GM19238 (cell line): ENCODE data around the gene SLC8A3.

ENCODE experiments used
- DNase-seq: peaks from one replicate; pipeline ENCODE4 v3.0.0; 2011; ENCODE audit warnings: low spot score; ENCODE audit not compliant: insufficient read length

Gene SLC8A3

GRCh38 chr14:70073924-70074566, 114.7 kb downstream of the SLC8A3 start:
- DNase-seq = peak; percentile 44

DNA sequence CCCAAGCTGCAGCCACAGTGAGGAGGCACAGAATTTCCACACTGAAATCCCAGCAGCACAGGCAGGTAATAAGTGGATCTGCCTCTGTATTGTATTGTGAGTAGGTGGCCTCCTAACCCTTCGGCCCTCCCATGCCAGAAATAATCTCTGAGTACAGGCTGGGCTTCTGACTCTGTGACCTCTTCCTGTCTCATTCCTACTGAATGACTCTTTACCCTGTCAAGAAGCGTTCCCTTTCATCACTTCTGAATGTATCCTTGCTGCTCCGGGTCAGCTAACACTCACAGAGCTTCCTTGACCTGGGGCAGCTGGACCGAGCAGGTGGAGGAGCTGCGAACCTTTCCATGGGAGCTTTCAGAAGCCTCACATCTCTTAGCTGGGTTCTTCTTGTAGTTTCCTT, 119.6 kb downstream of the SLC8A3 start:
- DNase-seq = no peak

GRCh38 chr14:70067810-70068209, 120.9 kb downstream of the SLC8A3 start:
- DNase-seq = no peak

- no peak for DNase-seq
Observed at GRCh38 chr14:70064136-70064865, 124.5 kb downstream of the SLC8A3 start.

- DNase-seq = no peak
Observed at GRCh38 chr14:70061108-70061507, 127.6 kb downstream of the SLC8A3 start.

GRCh38 chr14:70059545-70059944, 129.2 kb downstream of the SLC8A3 start:
- no peak for DNase-seq

DNA sequence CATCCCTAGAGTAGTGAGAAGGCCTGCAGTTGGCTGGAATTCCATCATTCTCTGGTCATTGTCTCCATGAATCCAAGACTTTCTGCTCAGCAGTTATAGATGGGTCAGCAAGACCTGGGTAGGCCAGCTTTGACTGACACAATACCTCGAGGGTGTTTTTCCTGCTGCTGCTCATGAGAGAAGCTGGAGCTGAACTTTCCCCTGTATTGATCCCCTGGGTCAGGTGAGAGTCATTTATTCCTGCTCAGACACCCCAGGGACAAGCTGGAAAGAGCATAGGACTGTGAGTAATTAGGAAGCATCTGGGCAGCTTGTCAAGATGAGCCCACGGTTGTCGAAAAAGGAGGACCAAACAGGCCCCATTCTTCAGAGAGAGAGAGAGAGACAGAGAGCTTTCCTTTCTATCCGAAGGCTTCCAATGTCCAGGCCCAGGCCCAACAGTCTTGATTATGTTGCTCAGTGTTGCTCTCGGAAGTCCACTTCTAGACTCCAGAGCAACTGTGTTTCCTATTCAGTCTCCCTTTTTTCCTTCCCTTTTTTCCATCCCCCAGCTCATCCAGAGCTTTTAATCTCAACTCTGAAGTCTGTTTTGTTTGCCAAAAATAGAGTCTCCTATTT, 131.1 kb downstream of the SLC8A3 start:
- no peak for DNase-seq

GRCh38 chr14:70052990-70053389, 135.8 kb downstream of the SLC8A3 start:
- DNase-seq = no peak

GRCh38 chr14:70050136-70050535, 138.6 kb downstream of the SLC8A3 start:
- DNase-seq = no peak

DNA sequence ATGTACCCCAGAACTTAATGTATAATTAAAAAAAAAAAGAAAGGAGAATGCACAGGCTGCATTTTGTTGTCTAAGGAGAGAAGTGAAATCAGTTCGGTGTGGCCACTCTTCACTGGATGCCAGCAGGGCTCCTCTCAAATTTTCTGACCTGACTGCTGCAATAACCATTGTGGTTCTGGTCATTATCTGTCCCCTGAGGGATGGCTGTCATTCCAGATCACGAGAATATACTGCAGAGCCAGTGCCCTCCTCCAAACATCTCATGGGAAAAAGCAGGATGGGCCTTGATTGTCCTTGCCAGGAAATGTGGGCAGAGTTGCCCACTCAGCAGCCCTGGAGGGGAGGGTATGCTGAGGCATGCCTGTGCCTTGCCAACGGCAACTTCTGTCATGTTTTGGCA, 139.1 kb downstream of the SLC8A3 start:
- no peak for DNase-seq

DNA sequence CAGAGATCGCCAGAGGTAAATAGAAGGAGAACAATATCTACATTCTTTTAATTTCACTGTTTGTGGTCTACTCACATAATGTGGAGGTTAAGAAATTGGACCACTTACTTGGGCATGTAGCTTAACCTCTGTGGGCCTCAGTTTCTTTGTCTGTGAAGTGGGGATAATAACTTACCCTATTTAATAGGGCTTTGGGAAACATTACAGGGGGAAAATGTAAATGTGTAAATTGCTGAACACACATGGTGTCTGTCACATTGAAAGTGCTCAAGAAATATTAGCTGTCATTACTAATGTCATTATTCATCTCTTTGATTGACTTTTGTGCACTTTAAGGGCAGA, 140.5 kb downstream of the SLC8A3 start:
- DNase-seq = no peak

- DNase-seq = no peak
Observed at GRCh38 chr14:70047598-70048312, 141.0 kb downstream of the SLC8A3 start.

GRCh38 chr14:70045844-70046535, 142.8 kb downstream of the SLC8A3 start:
- peak; percentile 37 for DNase-seq

GRCh38 chr14:70045310-70045709, 143.4 kb downstream of the SLC8A3 start:
- no peak for DNase-seq

DNA sequence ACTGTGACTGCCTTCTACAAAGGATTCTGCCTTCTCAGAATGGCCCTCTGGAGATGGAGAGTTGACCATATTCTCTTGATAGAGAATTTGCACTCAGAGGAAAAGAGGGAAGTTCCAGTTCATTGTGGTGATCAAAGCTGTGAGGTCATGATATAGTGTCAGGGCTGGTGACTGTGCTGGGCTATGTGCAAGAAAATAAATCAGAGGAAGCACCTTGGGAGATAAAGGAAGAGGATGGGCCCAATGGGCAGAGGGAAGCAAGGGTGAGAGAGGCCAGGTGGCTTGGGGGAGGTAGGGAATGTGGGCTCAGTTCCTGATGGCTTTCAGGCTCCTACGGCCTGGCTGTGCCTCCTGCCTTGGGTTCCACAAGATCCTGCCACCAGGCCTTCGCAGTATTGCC, 145.8 kb downstream of the SLC8A3 start:
- DNase-seq = no peak

DNA sequence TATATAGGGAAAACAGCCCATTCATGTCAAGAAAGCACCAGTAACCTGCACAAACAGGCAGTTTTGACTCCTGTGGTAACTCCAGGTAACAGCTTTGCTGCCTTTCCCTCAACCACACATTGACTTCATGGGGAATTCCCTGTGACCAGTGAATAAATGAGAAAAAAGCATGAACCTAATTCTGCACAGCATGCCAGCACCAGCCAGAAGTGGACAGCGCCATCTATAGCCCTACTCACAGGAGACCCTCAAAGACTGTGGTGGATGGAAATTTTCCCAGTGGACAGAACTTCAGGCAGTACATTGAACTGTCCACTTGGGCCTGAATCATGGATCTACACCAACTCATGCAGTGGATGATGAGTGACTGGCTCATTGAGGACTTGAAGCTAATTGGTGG, 152.1 kb downstream of the SLC8A3 start:
- DNase-seq = no peak

DNA sequence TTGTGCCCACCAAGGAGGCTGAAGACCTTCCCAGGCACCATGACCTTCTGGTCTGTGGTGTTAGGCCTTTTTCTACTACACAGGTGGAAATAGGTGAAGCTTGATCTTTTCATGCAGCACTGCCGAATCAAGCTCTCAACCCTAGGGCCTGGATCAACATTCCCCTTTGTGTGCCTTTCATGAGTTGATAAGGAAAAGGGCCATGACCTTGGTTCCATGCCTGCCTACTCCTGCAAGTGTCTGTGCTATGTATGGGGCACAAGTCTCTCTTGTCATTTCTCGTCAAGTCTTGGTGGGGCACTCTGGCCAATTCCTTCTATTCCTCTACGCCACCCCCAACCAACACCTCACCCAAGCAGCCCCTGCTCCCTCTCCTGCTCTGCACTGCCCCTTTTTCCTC, 154.5 kb downstream of the SLC8A3 start:
- DNase-seq = no peak

DNA sequence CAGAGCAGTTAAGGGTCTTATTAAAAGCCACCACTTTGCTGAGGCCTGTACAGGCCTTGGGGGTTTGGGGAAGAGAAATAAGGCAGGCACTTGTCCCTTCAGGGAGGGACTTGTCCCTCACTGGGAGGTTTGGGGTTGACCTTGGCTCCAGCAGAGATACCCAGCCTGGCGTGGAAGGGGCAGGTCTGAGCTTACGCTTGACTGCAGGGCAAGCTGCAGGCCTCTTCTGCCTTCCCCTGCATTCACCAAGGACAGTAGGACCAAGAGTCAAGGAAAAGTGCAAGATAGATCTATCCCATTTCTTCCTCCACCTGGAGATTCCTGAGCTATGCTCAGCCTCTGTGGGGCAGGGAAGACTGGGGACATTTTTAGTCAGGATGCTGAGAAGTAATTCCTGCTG, 155.2 kb downstream of the SLC8A3 start:
- no peak for DNase-seq

DNA sequence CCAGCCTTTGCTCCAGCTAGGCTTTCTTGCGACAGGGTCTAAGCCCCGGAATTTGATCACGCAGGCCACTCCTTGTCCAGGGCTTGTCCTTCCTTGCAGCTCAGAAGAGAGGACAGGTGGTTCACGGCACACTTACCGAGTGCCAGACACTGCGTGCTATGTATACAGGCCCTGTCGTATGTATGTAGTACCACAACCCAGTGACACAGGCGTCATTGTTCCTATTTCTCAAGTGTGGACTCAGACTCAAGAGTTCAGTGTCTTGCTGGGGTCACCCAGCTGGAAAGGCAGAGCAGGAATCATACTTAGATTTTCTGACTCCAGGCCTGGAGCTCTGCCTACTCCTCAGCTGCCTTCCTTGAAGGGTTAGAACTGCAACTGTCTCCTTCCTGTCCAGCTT, 155.6 kb downstream of the SLC8A3 start:
- DNase-seq = no peak

DNA sequence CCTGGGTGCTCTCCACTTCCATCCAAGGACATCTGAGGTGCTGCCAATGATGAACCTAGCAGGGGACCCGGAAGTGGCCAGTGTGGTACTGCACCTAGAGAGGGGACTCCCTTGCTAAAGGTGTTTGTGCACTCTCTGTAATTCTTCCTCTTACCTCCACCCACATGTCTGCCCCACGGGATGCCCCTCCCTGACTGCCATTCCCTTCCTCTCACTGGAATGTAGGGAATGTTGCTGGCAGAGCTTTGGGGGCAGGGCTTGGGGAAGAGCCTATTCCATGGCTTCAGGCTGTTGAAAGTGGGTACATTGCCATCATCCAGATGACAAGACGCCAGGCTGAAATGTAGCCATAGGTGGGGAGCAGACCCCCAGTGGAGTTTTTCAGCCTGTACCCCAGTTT, 156.3 kb downstream of the SLC8A3 start:
- DNase-seq = no peak

DNA sequence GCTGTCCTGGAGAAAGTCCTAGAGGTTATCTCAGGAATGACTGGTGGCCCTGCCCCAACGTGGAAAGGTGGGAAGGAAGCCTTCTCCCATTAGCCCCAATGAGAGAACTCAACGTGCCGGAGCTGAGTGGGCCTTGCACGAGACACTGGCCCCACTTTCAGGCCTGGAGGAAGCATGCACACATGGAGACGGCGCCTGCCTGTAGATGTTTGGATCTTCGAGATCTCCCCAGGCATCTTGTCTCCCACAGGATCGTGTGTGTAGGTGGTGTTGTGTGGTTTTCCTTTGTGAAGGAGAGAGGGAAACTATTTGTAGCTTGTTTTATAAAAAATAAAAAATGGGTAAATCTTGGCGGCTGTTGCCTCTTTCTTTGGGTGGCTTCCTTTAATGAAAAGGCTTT, 156.7 kb downstream of the SLC8A3 start:
- DNase-seq = no peak
